Gastroesophageal sphincter (tissue), 4 donors: ENCODE measurements around the gene CYTH3. TPM values are rescaled to one million over a fixed set of nuclear protein-coding genes. Genes with fewer than 3 reads are reported as not detected.

ENCODE experiments used
- ATAC-seq: fragments of 150-250 bp; one replicate; pipeline ENCODE4 v1.9.1; 2016; ENCODE audit warnings: mild to moderate bottlenecking, moderate library complexity
- H3K27ac ChIP-seq, 4 donors: fragments of 200-600 bp; sonication (generic) in 3 of 4; 1 replicate in 3 of 4; 2 replicates in 1 of 4; pipeline ENCODE4 v1.5.1; 2016 to 2019
- H3K27me3 ChIP-seq: fragments of 200-600 bp; sonication (generic); one replicate; pipeline ENCODE4 v1.5.1; 2019
- H3K36me3 ChIP-seq, 2 donors: fragments of 200-600 bp; sonication (generic); one replicate each; pipeline ENCODE4 v1.5.1; 2019; ENCODE audit warnings: control low read depth in 1 of 2
- H3K4me1 ChIP-seq, 3 donors: fragments of 200-600 bp; sonication (generic); 1 replicate in 2 of 3; 2 replicates in 1 of 3; pipeline ENCODE4 v1.5.1; 2016 to 2019; ENCODE audit warnings: control low read depth in 2 of 3
- H3K4me3 ChIP-seq, 2 donors: fragments of 200-600 bp; sonication (generic); one replicate each; pipeline ENCODE4 v1.5.1; 2019; ENCODE audit warnings: mild to moderate bottlenecking in 1 of 2, moderate library complexity in 1 of 2
- H3K9me3 ChIP-seq, 3 donors: fragments of 200-600 bp; sonication (generic); one replicate each; pipeline ENCODE4 v1.5.1; 2017 to 2019; ENCODE audit warnings: control low read depth in 2 of 3
- CTCF ChIP-seq, 4 experiments: fragments of 200-600 bp in 2 of 4; fragments of 450-650 bp in 2 of 4; sonication (generic) in 1 of 4; IDR thresholded peaks; one replicate each; pipeline ENCODE4 v1.5.1; 2017 to 2019; ENCODE audit warnings: antibody characterized with exemption in 4 of 4, mild to moderate bottlenecking in 2 of 4, moderate library complexity in 2 of 4
- EP300 ChIP-seq: sonication (generic); formaldehyde crosslinking; IDR thresholded peaks from one replicate; pipeline ENCODE4 v1.6.1; 2017; ENCODE audit warnings: antibody characterized with exemption, mild to moderate bottlenecking
- POLR2A ChIP-seq, 2 donors: fragments of 450-650 bp; IDR thresholded peaks; one replicate each; pipeline ENCODE4 v1.6.1; 2017; ENCODE audit warnings: antibody characterized with exemption in 2 of 2, mild to moderate bottlenecking in 2 of 2, moderate library complexity in 1 of 2
- POLR2AphosphoS5 ChIP-seq: sonication (generic); formaldehyde crosslinking; IDR thresholded peaks from one replicate; pipeline ENCODE4 v1.6.1; 2017; ENCODE audit warnings: antibody characterized with exemption
- WGBS, 2 donors: methylation state at CpG; one replicate each; pipeline ENCODE4 v1.1.5; 2018; ENCODE audit warnings: low coverage in 1 of 2; 5-methylcytosine and 5-hydroxymethylcytosine counted together
- total RNA-seq, 4 donors: library from RNA; depleted of rRNA; stranded (reverse); fragments of >200 nt; gene quantifications; one replicate each; pipeline ENCODE4 v1.1.0, GENCODE V29; 2016

Gene CYTH3
- total RNA-seq, 4 donors from 2014 or later: 25.8 to 61.9 (median 39.4) TPM

DNA sequence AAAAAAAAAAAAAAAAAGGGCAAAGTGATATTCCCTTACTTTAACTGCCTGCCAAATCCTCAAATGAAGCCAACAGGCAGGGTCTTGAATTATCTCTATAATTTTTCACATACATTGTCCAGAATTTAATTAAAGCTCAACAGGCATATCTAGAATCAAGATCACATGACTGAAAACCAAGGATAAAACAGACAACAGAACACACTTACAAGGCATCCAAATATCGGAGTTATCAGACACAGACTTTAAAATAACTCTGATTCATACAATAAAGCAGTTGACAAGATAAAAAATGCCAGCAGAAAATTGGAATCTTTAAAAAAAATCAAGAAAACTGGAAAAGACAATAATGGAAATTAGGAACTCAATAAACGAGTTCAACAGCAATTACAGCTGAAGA lies 10.7 kb downstream of the CYTH3 start:
- Histone ChIP-seq H3K4me1 (peaks cover 0 to 68% (median 24%) of the 10 kb centered on the region in 3 donors), H3K36me3 (no peaks in the 10 kb centered on the region), H3K4me3 (no peak overlapping the region), H3K27ac (peak overlapping the region in 1 of 4 donors; percentile 67), H3K27me3 (no peaks in the 10 kb centered on the region), H3K9me3 (no peaks in the 10 kb centered on the region)
- TF ChIP-seq CTCF (IDR thresholded peaks at IDR 0.05) (no peak), POLR2A (IDR thresholded peaks at IDR 0.05) (no peak), EP300 (no peak), POLR2AphosphoS5 (no peak)
- ATAC-seq: no peak
- WGBS, 2 donors: 48 to 50% methylated on average over 2 of the region's 2 CpGs

GRCh38 chr7:6260291-6261187 lies 11.9 kb downstream of the CYTH3 start:
- H3K4me3 ChIP-seq: no peak overlapping the region
- no peak for TF ChIP-seq CTCF (IDR thresholded peaks at IDR 0.05)
- TF ChIP-seq POLR2A (IDR thresholded peaks at IDR 0.05): no peak
- no peak for TF ChIP-seq EP300
- no peak for TF ChIP-seq POLR2AphosphoS5
- WGBS, 2 donors: 56 to 57% methylated on average over 6 of the region's 6 CpGs
- no peaks in the 10 kb centered on the region for H3K27me3 ChIP-seq
- peak overlapping the region in 3 of 4 donors; percentile 61 to 67 (median 64) for H3K27ac ChIP-seq
- H3K4me1 ChIP-seq: peaks cover 0 to 80% (median 24%) of the 10 kb centered on the region in 3 donors
- no peaks in the 10 kb centered on the region for H3K36me3 ChIP-seq
- ATAC-seq: peak; percentile 9
- H3K9me3 ChIP-seq: no peaks in the 10 kb centered on the region

DNA sequence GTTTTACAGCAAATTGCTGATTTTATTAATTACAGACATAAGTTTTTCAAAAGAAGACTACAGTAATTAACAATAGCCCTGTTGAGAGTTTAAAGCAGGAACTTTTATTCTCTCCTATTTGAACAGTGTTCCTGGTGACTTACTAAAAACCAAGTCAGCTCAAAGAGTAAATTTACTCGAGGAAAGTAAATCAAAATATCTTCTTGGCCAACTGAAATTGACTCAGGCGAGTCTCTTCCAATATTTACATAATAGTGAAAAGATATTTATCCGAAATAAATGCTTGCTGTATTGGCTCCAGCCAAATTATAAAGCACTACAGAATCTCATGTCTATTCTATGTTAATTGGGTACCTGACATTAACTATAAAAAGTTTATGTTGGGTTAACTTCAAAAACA lies 13.2 kb downstream of the CYTH3 start:
- no peak for TF ChIP-seq POLR2AphosphoS5
- no peak for TF ChIP-seq CTCF (IDR thresholded peaks at IDR 0.05)
- TF ChIP-seq EP300: no peak
- no peak for TF ChIP-seq POLR2A (IDR thresholded peaks at IDR 0.05)
- H3K36me3 ChIP-seq: no peaks in the 10 kb centered on the region
- H3K27me3 ChIP-seq: no peaks in the 10 kb centered on the region
- 20 to 28% methylated on average over 3 of the region's 3 CpGs for WGBS, 2 donors
- no peak for ATAC-seq
- no peak overlapping the region for H3K4me3 ChIP-seq
- H3K9me3 ChIP-seq: no peaks in the 10 kb centered on the region
- H3K4me1 ChIP-seq: peaks cover 0 to 91% (median 24%) of the 10 kb centered on the region in 3 donors
- H3K27ac ChIP-seq: peak overlapping the region in 3 of 4 donors; percentile 54 to 72 (median 62)

DNA sequence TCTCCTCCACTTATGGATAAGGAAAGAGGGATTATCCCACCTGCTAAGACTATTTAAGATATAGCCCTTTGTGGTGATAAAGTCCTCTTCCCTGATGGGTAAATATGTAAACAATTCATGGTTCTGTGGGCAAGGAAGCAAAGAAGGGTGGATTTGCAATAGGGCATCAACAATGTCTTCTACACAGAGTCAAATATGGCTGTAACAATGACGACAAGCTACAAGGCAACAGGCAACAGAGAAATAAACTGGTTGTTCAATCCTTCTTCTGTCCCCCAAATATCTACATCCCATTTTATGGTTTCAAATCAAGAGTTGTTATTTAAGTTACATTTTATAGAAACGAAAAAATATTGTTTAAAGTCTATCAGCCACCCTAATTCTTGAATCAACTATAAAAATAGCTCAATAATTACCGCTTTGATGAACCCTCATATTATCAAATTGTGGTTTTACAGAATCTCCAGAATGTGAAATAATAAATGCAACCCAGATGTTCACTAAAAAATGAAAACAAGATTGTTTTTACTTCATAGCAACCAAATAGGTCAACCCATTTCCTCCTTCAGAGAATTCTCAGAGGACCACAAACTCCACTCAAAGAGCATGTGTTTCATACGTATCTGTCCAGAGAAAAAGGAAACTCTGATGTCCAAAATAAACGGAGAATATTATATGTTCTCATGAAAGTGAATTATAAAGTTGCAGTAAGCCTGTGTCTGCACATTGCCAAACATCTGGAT lies 13.8 kb downstream of the CYTH3 start:
- WGBS, 2 donors: 49 to 59% methylated on average over 5 of the region's 5 CpGs
- H3K4me1 ChIP-seq: peaks cover 0 to 92% (median 24%) of the 10 kb centered on the region in 3 donors
- no peak overlapping the region for H3K4me3 ChIP-seq
- no peaks in the 10 kb centered on the region for H3K9me3 ChIP-seq
- no peaks in the 10 kb centered on the region for H3K36me3 ChIP-seq
- peak; percentile 56 for ATAC-seq
- H3K27me3 ChIP-seq: no peaks in the 10 kb centered on the region
- peak overlapping the region in 3 of 4 donors; percentile 54 to 72 (median 62) for H3K27ac ChIP-seq
- TF ChIP-seq POLR2A (IDR thresholded peaks at IDR 0.05) (no peak), POLR2AphosphoS5 (peak; percentile 9), CTCF (IDR thresholded peaks at IDR 0.05) (no peak), EP300 (no peak)
